ENCODE measurements around the gene WDFY2.

The WDFY2 gene

DNA sequence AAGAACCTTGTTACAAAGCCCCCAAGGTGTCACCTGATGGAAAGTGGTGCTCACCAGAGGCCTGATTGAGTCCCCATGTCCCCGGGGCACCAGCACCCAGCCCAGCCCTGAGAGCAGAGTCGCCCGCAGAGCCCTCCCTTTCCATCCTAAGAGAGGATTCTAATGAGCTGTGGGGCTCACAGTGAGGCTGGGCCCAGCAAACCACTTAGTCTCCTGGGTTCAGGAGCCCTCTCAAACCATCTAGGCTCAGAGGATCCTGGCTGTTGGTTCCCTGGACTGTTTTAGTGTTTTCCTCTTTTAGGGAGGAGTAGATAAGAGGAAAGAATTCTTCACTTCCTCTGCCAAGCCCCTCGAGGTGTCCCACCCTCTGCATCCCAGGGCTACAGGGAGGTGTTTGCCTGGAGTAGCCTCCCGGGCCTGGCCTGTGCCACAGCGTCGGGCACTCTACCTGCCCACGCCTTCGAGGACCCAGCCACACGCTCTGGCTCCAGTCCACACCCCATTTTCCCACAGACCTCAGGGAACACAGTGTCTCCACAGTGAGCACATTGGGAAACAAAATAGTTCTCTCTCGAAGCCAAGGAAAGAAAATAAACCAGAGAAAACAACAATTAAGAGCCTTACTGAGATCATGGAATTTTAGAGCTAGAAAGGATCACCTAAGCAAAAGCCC lies 185.3 kb downstream of the WDFY2 start:
- no peak for FAIRE-seq
- TF ChIP-seq, protein P1, sequence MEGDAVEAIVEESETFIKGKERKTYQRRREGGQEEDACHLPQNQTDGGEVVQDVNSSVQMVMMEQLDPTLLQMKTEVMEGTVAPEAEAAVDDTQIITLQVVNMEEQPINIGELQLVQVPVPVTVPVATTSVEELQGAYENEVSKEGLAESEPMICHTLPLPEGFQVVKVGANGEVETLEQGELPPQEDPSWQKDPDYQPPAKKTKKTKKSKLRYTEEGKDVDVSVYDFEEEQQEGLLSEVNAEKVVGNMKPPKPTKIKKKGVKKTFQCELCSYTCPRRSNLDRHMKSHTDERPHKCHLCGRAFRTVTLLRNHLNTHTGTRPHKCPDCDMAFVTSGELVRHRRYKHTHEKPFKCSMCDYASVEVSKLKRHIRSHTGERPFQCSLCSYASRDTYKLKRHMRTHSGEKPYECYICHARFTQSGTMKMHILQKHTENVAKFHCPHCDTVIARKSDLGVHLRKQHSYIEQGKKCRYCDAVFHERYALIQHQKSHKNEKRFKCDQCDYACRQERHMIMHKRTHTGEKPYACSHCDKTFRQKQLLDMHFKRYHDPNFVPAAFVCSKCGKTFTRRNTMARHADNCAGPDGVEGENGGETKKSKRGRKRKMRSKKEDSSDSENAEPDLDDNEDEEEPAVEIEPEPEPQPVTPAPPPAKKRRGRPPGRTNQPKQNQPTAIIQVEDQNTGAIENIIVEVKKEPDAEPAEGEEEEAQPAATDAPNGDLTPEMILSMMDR (IDR thresholded peaks at IDR 0.05; ENCODE audit: insufficient read depth, missing control alignments), result no peak
- DNase-seq (ENCODE audit: insufficient read length, low spot score), result no peak

DNA sequence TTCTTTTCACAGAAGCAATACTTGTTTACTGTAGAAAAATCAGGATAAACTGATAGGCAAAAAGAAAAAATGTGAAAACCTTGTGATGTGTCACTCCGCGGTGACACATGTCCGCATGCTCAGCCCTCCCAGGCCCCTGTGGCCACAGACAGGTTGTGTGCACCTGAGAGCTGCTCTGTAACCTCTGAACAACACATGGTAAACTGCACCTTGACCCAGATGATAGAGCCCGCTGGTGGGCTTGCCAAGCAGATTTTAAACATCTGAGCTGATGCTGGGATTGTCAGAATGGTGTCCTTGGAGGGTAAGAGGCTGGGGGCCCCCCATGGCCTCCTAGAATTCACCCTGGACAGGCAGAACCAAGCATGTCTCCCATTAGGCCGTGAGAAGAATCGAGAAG lies 185.9 kb downstream of the WDFY2 start:
- FAIRE-seq (no peak), DNase-seq (ENCODE audit: insufficient read length, low spot score) (no peak)
- TF ChIP-seq, protein P1 (IDR thresholded peaks at IDR 0.05; ENCODE audit: insufficient read depth, missing control alignments), result no peak

DNA sequence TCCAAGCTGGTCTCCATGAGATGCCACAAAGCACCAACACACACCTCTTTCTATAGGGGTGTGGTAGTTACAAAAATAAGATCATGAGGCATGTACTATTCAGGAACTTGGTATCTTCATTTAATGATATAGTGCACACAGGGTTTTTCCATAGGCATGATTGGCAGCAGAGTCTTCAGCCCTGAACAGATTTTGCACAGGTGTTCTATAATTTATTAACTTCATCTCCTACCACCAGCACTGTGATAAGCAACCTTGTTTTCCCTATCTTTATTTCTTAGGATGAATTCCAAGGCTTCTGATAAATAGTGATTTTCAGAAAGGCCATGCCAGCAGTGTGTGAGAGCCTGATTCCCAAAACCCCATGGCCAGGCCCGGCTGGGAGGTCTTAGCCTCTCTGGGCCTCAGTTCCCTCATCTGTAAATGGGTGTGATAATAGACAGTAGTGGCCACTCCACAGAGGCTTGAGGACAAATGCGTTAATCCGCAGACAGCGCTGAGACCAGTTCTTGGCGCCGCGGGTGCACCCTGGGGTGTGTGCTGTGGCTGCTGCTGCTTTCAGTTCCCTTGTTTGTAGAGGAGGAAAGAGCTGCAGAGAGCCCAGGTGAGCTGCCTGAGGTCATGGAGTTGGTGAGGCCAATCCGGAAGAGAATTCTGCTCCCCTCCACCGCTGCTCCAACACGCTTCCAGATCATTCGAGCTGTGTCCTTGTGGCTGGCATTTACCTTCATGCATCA lies 186.6 kb downstream of the WDFY2 start:
- DNase-seq (ENCODE audit: insufficient read length, low spot score), result no peak
- TF ChIP-seq, protein P1 (IDR thresholded peaks at IDR 0.05; ENCODE audit: insufficient read depth, missing control alignments), result no peak
- no peak for FAIRE-seq

DNA sequence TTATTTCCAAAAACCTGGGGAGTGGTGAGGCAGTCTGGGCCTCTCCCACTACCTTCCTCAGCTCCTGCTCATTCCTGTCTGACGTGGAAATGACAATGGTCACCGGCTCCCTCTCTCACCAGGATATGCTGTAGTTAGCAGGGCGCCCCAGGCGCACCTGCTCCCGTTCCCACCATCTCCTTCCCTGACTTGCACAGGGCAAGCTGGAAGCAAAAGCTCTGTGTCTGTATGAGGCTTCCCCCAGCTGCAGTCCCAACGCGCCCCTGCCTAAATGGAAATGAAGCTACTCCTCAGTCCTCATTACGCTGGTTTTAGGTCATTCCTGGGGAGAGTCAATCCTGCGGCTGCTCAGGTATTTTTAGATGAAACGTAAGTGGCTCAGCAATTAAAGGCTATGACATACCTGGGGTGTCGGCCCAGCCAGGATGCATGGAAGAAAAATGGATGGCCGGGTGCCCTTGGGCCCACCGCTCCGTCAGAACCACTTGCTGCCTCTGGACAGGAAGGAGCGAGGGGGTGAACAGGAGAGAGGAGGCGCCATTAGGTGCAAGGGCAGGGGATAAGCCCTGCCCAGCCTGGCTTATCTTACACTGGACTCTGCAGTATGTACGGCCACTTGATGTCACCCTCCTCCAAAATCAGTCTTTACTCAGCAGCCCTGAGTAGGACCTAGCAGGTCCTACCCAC lies 187.3 kb downstream of the WDFY2 start:
- no peak for DNase-seq (ENCODE audit: insufficient read length, low spot score)
- TF ChIP-seq, protein P1 (IDR thresholded peaks at IDR 0.05; ENCODE audit: insufficient read depth, missing control alignments), result peak; percentile 7
- no peak for FAIRE-seq

DNA sequence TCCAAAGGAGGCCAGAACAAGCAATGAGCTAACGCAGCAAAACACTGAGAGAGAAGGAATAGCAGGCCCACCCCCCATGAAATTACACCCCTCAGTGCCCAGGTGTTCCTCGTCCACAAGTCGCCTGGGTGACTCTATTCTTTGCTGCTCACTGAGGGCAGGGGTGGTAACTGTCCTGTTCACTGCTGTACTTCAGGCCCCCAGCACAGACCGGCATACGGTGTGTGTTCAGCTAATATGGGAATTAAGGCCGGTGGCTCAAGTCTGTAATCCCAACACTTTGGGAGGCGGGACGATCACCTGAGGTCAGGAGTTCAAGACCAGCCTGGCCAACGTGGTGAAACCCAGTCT lies 187.8 kb downstream of the WDFY2 start:
- TF ChIP-seq, protein P1 (IDR thresholded peaks at IDR 0.05; ENCODE audit: insufficient read depth, missing control alignments), result no peak
- FAIRE-seq (no peak), DNase-seq (ENCODE audit: insufficient read length, low spot score) (no peak)

DNA sequence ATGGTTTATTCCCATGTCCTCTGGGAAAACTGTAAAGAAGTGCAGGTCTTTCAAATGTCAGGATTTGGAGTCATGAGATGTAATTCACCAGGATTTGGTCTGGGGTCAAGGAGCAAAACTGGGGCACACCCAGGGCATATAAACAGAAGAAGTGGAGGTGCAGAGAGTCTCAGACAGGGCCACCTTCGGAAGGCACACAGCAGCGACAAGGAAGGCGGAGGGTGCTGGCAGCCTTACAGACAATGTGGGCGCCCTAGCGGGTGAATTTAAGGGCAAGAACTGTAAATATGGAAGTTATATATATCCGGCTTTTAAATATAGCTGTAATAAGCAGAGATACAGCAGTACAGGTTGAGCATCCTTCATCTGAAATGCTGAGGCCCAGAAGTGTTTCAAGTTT lies 188.5 kb downstream of the WDFY2 start:
- TF ChIP-seq, protein P1 (IDR thresholded peaks at IDR 0.05; ENCODE audit: insufficient read depth, missing control alignments), result no peak
- DNase-seq (ENCODE audit: insufficient read length, low spot score) (no peak), FAIRE-seq (no peak)
